ENCODE data around the gene PRR7. TPM values are rescaled to one million over a fixed set of nuclear protein-coding genes. Genes with fewer than 3 reads are reported as not detected.

Gene PRR7
- total and polyA plus RNA-seq, 2 of the 4 experiments (the other 2 are of a cell fraction), result 1.1 to 10.1 TPM

DNA sequence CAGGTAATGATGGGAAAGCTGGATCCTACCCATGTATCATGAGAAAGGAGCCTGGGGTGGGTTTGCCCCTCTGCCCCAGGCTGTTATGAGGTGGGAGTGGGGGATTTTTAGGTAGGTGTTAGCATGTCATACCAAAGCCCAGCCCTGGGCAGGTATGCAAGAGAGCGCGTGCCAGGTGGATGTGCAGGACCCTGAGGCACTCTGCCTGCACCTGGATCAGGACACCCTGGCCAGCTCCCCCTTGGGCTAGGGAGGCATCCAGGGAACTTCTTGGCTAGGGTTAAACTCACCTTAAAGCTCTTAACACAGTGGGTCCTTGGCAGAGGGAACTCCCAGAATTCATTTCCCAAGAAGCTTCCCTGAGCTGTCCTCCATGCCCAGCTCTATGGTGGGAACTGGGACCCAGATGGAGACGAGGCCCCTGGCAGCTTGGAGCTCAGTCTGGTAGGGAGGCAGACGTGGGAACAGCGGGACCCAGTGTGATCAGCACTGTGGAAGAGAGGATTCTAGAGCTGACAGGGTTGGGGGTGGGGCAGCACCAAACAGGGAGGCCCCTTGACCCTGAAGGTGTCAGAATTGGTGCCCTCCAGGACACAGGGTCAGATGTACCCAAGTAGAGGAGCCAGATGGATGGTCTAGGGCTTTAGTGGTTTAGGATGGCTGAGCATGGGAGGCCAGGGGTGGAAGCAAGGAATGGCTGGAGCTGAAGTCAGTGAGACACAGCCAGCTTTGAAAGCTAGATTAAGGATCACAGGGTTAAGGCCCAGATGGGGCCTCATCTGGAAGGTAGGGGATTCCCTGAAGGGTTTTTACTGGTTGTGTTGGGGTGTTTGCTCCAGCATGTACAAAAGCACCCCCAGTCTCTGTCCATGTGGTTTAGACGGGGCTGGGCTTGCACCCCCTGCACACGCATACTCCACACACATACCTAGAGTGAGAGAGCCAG is 2.2 kb upstream of the PRR7 start:
- peaks cover 0 to 4% of the 10 kb centered on the region in 2 experiments; a peak in 1 of 4 replicates for H3K79me1 ChIP-seq (ENCODE audit: low read depth in 1 of 2, low read length in 2 of 2)
- H3K4ac ChIP-seq (ENCODE audit: low read depth, low read length), result no peak overlapping the region
- H3K14ac ChIP-seq (replicated peaks; ENCODE audit: low read depth, low read length), result no peak overlapping the region
- no peak overlapping the region for H4K91ac ChIP-seq (ENCODE audit: insufficient read depth, low read depth, low read length)
- H3K36me3 ChIP-seq (ENCODE audit: control insufficient read depth, insufficient read depth, low read length), result peaks cover 2% of the 10 kb centered on the region; the same call in 1 of the 2 replicates
- H2BK120ac ChIP-seq (ENCODE audit: low read depth, low read length), result no peak overlapping the region
- no peak overlapping the region for H2BK20ac ChIP-seq (ENCODE audit: low read depth, low read length)
- no peak overlapping the region for H4K8ac ChIP-seq (ENCODE audit: low read depth in 2 of 2, low read length in 2 of 2)
- no peak for ATAC-seq (ENCODE audit: low read depth)
- H3K4me3 ChIP-seq (ENCODE audit: insufficient read depth, low read depth, low read length), result no peak overlapping the region
- no peak overlapping the region for H4K5ac ChIP-seq (ENCODE audit: low read depth, low read length)
- no peak overlapping the region for H3K23ac ChIP-seq (ENCODE audit: low read depth, low read length)
- H3K9me3 ChIP-seq (ENCODE audit: control insufficient read depth, insufficient read depth, low read length), result no peaks in the 10 kb centered on the region
- dilution Hi-C loops (cut with HindIII; ENCODE audit: low sequenced_read_pairs, unreplicated experiment) (no loop called here), intact Hi-C loops (cut with micrococcal nuclease) (no loop called here), in situ Hi-C loops (cut with MboI; ENCODE audit: low sequenced_read_pairs) (loop anchor here (5.0 kb wide), 2 partner anchors 37 to 132 kb away; partner anchors contain the start of genes F12 and MXD3)
- H2AK5ac ChIP-seq (ENCODE audit: low read depth, low read length), result no peak overlapping the region
- no peak for DNase-seq
- H2BK15ac ChIP-seq (ENCODE audit: low read depth, low read length), result no peak overlapping the region
- no peak overlapping the region for H3K9ac ChIP-seq (ENCODE audit: low read depth, low read length)
- H3K27me3 ChIP-seq (ENCODE audit: control insufficient read depth, insufficient read depth, low read length), result no peaks in the 10 kb centered on the region
- no peak overlapping the region for H3K56ac ChIP-seq (ENCODE audit: extremely low read depth, insufficient read depth, low read length)
- TF ChIP-seq, protein P1, sequence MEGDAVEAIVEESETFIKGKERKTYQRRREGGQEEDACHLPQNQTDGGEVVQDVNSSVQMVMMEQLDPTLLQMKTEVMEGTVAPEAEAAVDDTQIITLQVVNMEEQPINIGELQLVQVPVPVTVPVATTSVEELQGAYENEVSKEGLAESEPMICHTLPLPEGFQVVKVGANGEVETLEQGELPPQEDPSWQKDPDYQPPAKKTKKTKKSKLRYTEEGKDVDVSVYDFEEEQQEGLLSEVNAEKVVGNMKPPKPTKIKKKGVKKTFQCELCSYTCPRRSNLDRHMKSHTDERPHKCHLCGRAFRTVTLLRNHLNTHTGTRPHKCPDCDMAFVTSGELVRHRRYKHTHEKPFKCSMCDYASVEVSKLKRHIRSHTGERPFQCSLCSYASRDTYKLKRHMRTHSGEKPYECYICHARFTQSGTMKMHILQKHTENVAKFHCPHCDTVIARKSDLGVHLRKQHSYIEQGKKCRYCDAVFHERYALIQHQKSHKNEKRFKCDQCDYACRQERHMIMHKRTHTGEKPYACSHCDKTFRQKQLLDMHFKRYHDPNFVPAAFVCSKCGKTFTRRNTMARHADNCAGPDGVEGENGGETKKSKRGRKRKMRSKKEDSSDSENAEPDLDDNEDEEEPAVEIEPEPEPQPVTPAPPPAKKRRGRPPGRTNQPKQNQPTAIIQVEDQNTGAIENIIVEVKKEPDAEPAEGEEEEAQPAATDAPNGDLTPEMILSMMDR (conservative IDR thresholded peaks at IDR 0.05; ENCODE audit: low read depth, low read length), result no peak
- TF ChIP-seq FOS (IDR thresholded peaks at IDR 0.05; ENCODE audit: low read depth, low read length), result no peak
- peak overlapping the region; percentile 26 for H2AK9ac ChIP-seq (replicated peaks; ENCODE audit: low read depth, low read length, poor library complexity)
- peaks cover 4% of the 10 kb centered on the region; the same call in 1 of the 2 replicates for H3K9me1 ChIP-seq (ENCODE audit: insufficient read depth, low read length)
- peaks cover 11% of the 10 kb centered on the region; the same call in 1 of the 2 replicates for H4K20me1 ChIP-seq (ENCODE audit: insufficient read depth, low read length)
- BruUV-seq (replicated peaks), result no TSS peak
- no peak overlapping the region for H3K18ac ChIP-seq (ENCODE audit: low read depth, low read length)
- POLR2A ChIA-PET (ENCODE audit: unreplicated experiment), result no interaction called here
- CTCF ChIA-PET, result interaction anchor here (0.9 to 1.3 kb wide), 3 partner anchors 10 to 41 kb away, joined by 3 to 5 read pairs (median 3); no protein-coding TSS in a partner anchor
- no peak overlapping the region for H2AFZ ChIP-seq (replicated peaks; ENCODE audit: low read length, poor library complexity)
- peaks cover 10% of the 10 kb centered on the region for H3K4me1 ChIP-seq (ENCODE audit: control insufficient read depth, insufficient read depth, low read length)
- no CpG with 5 or more reads among the region's 7 CpGs for WGBS, 2 experiments (ENCODE audit: extremely low coverage in 2 of 2, insufficient read length in 1 of 2)
- H3K27ac ChIP-seq (ENCODE audit: insufficient read depth, low read length), result no peak overlapping the region
- H2BK5ac ChIP-seq (ENCODE audit: low read depth, low read length, poor library complexity, severe bottlenecking), result no peak overlapping the region
- no peak overlapping the region for H3K4me2 ChIP-seq (ENCODE audit: low read depth, low read length)

Measured in IMR-90 (cell line).